GM19328 (cell line): ENCODE measurements around the gene ST7L.

Experiments used
- ATAC-seq: cut with Tn5 transposase; IDR thresholded peaks from one replicate; pipeline ENCODE4 v1.9.1; 2021; ENCODE audit warnings: mild to moderate bottlenecking, moderate library complexity; ENCODE audit not compliant: unreplicated experiment

ST7L gene

GRCh38 chr1:112546076-112546475 lies 72.9 kb downstream of the ST7L start:
- no peak for ATAC-seq

- no peak for ATAC-seq
These were observed 74.2 kb downstream of the ST7L start for GRCh38 chr1:112544751-112545150.

GRCh38 chr1:112544011-112544688 lies 74.8 kb downstream of the ST7L start:
- no peak for ATAC-seq

- no peak for ATAC-seq
These were observed 76.6 kb downstream of the ST7L start for GRCh38 chr1:112542206-112542973.

GRCh38 chr1:112541299-112541698 lies 77.6 kb downstream of the ST7L start:
- no peak for ATAC-seq

GRCh38 chr1:112540226-112540794 lies 78.6 kb downstream of the ST7L start:
- ATAC-seq = no peak

GRCh38 chr1:112538883-112539282 lies 80.1 kb downstream of the ST7L start:
- no peak for ATAC-seq

- no peak for ATAC-seq
These were observed 81.5 kb downstream of the ST7L start for GRCh38 chr1:112537456-112537855.

GRCh38 chr1:112536561-112536960 lies 82.4 kb downstream of the ST7L start:
- no peak for ATAC-seq

GRCh38 chr1:112533029-112533428 lies 85.9 kb downstream of the ST7L start:
- ATAC-seq = no peak

GRCh38 chr1:112532064-112532463 lies 86.9 kb downstream of the ST7L start:
- no peak for ATAC-seq

- no peak for ATAC-seq
These were observed 88.1 kb downstream of the ST7L start for GRCh38 chr1:112530832-112531231.

GRCh38 chr1:112529301-112529700 lies 89.6 kb downstream of the ST7L start:
- no peak for ATAC-seq

- ATAC-seq = no peak
These were observed 90.9 kb downstream of the ST7L start for GRCh38 chr1:112528076-112528475.

GRCh38 chr1:112527266-112528010 lies 91.5 kb downstream of the ST7L start:
- no peak for ATAC-seq

- ATAC-seq = no peak
These were observed 94.0 kb downstream of the ST7L start for GRCh38 chr1:112524986-112525385.

GRCh38 chr1:112524251-112524650 lies 94.7 kb downstream of the ST7L start:
- no peak for ATAC-seq

GRCh38 chr1:112522621-112523020 lies 96.3 kb downstream of the ST7L start:
- ATAC-seq = no peak

GRCh38 chr1:112520166-112520565 lies 98.8 kb downstream of the ST7L start:
- no peak for ATAC-seq

GRCh38 chr1:112518186-112518585 lies 100.8 kb downstream of the ST7L start:
- ATAC-seq = no peak

- no peak for ATAC-seq
These were observed 101.3 kb downstream of the ST7L start for GRCh38 chr1:112517646-112518045.
